Hepatocyte (in vitro differentiated cells): Measurements from ENCODE around the gene RBM39. TPM values are rescaled to one million over a fixed set of nuclear protein-coding genes. Genes with fewer than 3 reads are reported as not detected.
"Not testable (repeated sequence)": the region's sequence is repeated elsewhere in the genome, so short reads cannot be mapped to it uniquely, and the experiment has no call there.

Source experiments
- DNase-seq: peaks from one replicate; pipeline ENCODE4 v3.0.0-alpha.2; 2016; ENCODE audit warnings: low spot score
- H2AFZ ChIP-seq: fragments of 200-600 bp; sonication (generic); 2 replicates; pipeline ENCODE4 v1.6.0; 2016; ENCODE audit warnings: antibody characterized with exemption, mild to moderate bottlenecking
- H3K27ac ChIP-seq: fragments of 200-600 bp; sonication (generic); 2 replicates; pipeline ENCODE4 v1.5.1; 2016; ENCODE audit warnings: mild to moderate bottlenecking
- H3K27me3 ChIP-seq: fragments of 200-600 bp; sonication (generic); 2 replicates; pipeline ENCODE4 v1.6.1; 2016
- H3K36me3 ChIP-seq: fragments of 200-600 bp; sonication (generic); replicated peaks from 2 replicates; pipeline ENCODE4 v1.5.1; 2016; ENCODE audit warnings: low read depth; ENCODE audit not compliant: insufficient read depth
- H3K4me1 ChIP-seq: fragments of 200-600 bp; sonication (generic); 2 replicates; pipeline ENCODE4 v1.5.1; 2016; ENCODE audit warnings: mild to moderate bottlenecking, moderate library complexity; ENCODE audit not compliant: insufficient read depth
- H3K4me2 ChIP-seq: fragments of 200-600 bp; sonication (generic); 2 replicates; pipeline ENCODE4 v1.6.0; 2016
- H3K4me3 ChIP-seq: fragments of 200-600 bp; sonication (generic); 2 replicates; pipeline ENCODE4 v1.5.1; 2016; ENCODE audit warnings: mild to moderate bottlenecking
- H3K79me2 ChIP-seq: fragments of 200-600 bp; sonication (generic); 2 replicates; pipeline ENCODE4 v1.6.0; 2017; ENCODE audit warnings: mild to moderate bottlenecking
- H3K9me2 ChIP-seq: fragments of 200-600 bp; sonication (generic); replicated peaks from 2 replicates; pipeline ENCODE4 v1.6.0; 2017; ENCODE audit warnings: mild to moderate bottlenecking; ENCODE audit not compliant: insufficient read depth
- H3K9me3 ChIP-seq: fragments of 200-600 bp; sonication (generic); 2 replicates; pipeline ENCODE4 v1.5.1; 2016; ENCODE audit warnings: low read depth, mild to moderate bottlenecking
- H4K20me1 ChIP-seq: fragments of 200-600 bp; sonication (generic); 2 replicates; pipeline ENCODE4 v1.6.0; 2016; ENCODE audit warnings: mild to moderate bottlenecking; ENCODE audit not compliant: insufficient read depth, poor library complexity, severe bottlenecking
- CTCF ChIP-seq: fragments of 200-600 bp; sonication (generic); IDR thresholded peaks from 2 replicates; pipeline ENCODE4 v1.5.1; 2016; ENCODE audit warnings: antibody characterized with exemption, mild to moderate bottlenecking; ENCODE audit not compliant: poor library complexity
- EZH2 ChIP-seq: fragments of 200-600 bp; sonication (generic); IDR thresholded peaks from 2 replicates; pipeline ENCODE4 v1.6.1; 2016; ENCODE audit warnings: antibody characterized with exemption, mild to moderate bottlenecking, borderline replicate concordance
- EZH2phosphoT487 ChIP-seq: fragments of 200-600 bp; sonication (generic); IDR thresholded peaks from one replicate; pipeline ENCODE4 v1.6.1; 2018; ENCODE audit warnings: antibody characterized with exemption, mild to moderate bottlenecking, low read depth, moderate library complexity; ENCODE audit not compliant: unreplicated experiment, severe bottlenecking
- WGBS: methylation state at CpG from one replicate; pipeline ENCODE4 v1.1.6; 2016; ENCODE audit warnings: low lambda C conversion rate; ENCODE audit errors: missing lambda C conversion rate; 5-methylcytosine and 5-hydroxymethylcytosine counted together
- polyA plus RNA-seq: library from polyadenylated mRNA; unstranded; fragments of >200 nt; fragmentation: Nextera tagmentation; extraction: Ambion mirVana; gene quantifications from 2 replicates; pipeline ENCODE4 v1.2.1, GENCODE V29; 2016
- total RNA-seq: library from RNA; depleted of rRNA; stranded (reverse); fragments of >200 nt; gene quantifications from 2 replicates; pipeline ENCODE4 v1.2.3, GENCODE V29; 2014

RBM39 gene
- total and polyA plus RNA-seq, 2 experiments from 2014 or later: 200 to 423 TPM

DNA sequence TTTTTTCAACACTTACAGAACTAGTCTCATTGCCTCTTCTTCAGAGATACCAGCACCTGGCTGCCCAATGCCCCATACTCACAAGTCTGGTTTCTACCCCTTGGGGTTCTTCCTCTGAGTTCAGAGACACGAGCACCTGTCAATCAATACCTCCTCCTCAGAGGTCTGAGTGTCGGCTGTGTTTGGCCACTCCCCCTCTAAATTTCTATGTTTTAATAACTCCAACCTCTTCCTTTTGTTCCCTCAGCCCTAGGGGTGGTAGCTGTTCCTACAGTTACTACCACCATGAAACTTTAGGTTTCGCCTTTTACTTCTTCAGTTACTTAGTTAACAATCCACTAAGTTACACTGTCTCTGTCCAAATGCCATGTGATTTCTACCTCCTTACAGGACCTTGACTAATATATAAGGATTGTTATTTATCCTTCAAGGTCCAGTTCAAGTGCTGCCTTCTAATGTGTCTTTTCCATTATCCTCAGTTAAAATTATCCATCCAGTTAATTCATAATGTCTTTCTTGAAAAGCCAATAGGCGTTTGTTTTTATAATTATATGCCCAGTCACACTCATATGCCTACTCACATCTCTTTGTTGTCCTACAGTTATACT is 15.1 kb upstream of the RBM39 start:
- Histone ChIP-seq H2AFZ (no peak overlapping the region), H3K9me3 (no peaks in the 10 kb centered on the region), H3K79me2 (no peaks in the 10 kb centered on the region), H4K20me1 (no peaks in the 10 kb centered on the region), H3K27ac (no peak overlapping the region), H3K36me3 (no peaks in the 10 kb centered on the region), H3K4me3 (no peak overlapping the region), H3K4me2 (no peak overlapping the region), H3K9me2 (no peaks in the 10 kb centered on the region), H3K27me3 (no peaks in the 10 kb centered on the region), H3K4me1 (no peaks in the 10 kb centered on the region)
- TF ChIP-seq EZH2: no peak
- DNase-seq: no peak
- 75% methylated on average over 4 of the region's 4 CpGs for WGBS

- Histone ChIP-seq H3K9me3 (no peaks in the 10 kb centered on the region), H3K9me2 (no peaks in the 10 kb centered on the region), H4K20me1 (no peaks in the 10 kb centered on the region), H3K79me2 (no peaks in the 10 kb centered on the region), H2AFZ (no peak overlapping the region), H3K4me3 (no peak overlapping the region), H3K4me1 (no peaks in the 10 kb centered on the region), H3K27ac (no peak overlapping the region), H3K4me2 (no peak overlapping the region), H3K36me3 (no peaks in the 10 kb centered on the region), H3K27me3 (no peaks in the 10 kb centered on the region)
- DNase-seq: no peak
- 97% methylated on average over 4 of the region's 4 CpGs for WGBS
- TF ChIP-seq EZH2phosphoT487 (no peak), CTCF (no peak), EZH2 (no peak)
Observed at GRCh38 chr20:35756404-35756803, 14.3 kb upstream of the RBM39 start.

DNA sequence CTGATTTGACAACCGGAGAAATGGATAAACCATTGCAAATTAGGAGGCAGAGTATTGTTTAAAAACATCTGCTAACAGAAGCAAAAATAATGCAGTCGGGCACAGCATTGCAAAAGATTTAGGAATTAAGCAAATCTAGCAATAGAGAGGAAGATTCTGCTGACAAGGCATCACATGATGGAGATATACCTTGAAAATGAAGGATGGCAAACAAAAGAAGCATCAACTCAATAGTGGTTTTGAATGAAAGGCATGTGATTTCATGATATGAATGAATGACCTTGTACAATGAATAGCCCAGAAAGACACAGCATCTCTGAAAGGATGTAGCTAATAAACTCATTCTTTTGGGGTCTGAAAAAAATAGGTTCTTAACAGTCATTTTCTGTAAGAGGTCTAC is 8.6 kb upstream of the RBM39 start:
- H3K4me3 ChIP-seq: no peak overlapping the region
- no peaks in the 10 kb centered on the region for H3K4me1 ChIP-seq
- H4K20me1 ChIP-seq: no peaks in the 10 kb centered on the region
- no peak overlapping the region for H3K4me2 ChIP-seq
- H2AFZ ChIP-seq: no peak overlapping the region
- no peaks in the 10 kb centered on the region for H3K9me2 ChIP-seq
- H3K27me3 ChIP-seq: no peaks in the 10 kb centered on the region
- WGBS: 89% methylated on average over 2 of the region's 2 CpGs
- H3K79me2 ChIP-seq: no peaks in the 10 kb centered on the region
- no peak overlapping the region for H3K27ac ChIP-seq
- no peak for DNase-seq
- no peaks in the 10 kb centered on the region for H3K36me3 ChIP-seq
- no peak for TF ChIP-seq CTCF
- TF ChIP-seq EZH2: no peak
- TF ChIP-seq EZH2phosphoT487: no peak
- no peaks in the 10 kb centered on the region for H3K9me3 ChIP-seq

DNA sequence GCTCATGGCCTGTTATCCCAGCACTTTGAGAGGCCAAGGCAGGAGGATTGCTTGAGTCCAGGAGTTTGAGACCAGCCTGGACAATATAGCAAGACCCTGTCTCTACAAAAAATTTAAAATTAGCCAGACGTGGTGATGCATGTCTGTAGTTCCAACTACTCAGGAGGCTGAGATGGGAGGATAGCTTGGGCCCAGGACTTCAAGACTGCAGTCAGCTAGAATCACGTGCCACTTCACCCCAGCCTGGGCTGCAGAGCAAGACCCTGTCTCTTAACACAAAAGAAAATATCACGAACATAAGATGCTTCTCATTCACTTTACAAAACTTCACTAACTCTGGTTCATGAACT is 2.4 kb upstream of the RBM39 start:
- DNase-seq, H3K9me2 ChIP-seq, H2AFZ ChIP-seq, H3K4me3 ChIP-seq, H3K9me3 ChIP-seq, H3K27me3 ChIP-seq, H3K36me3 ChIP-seq: not testable (repeated sequence)
- Histone ChIP-seq H3K4me1 (peaks cover 15% of the 10 kb centered on the region), H3K4me2 (peak overlapping the region; percentile 79), H3K79me2 (peaks cover 32% of the 10 kb centered on the region), H4K20me1 (peaks cover 19% of the 10 kb centered on the region), H3K27ac (peak overlapping the region; percentile 95)
- WGBS: 93% methylated on average over 3 of the region's 3 CpGs
